GM23248 (cell line): ENCODE measurements around the gene IRS1.

Experiments used
- EZH2 ChIP-seq: fragments of 200-600 bp; sonication (generic); IDR thresholded peaks from 2 replicates; pipeline ENCODE4 v1.6.1; 2018; ENCODE audit warnings: antibody characterized with exemption, mild to moderate bottlenecking; ENCODE audit not compliant: insufficient read depth, poor library complexity, severe bottlenecking
- EZH2phosphoT487 ChIP-seq: fragments of 200-600 bp; sonication (generic); IDR thresholded peaks from 2 replicates; pipeline ENCODE4 v1.6.1; 2018; ENCODE audit warnings: antibody characterized with exemption, moderate library complexity, mild to moderate bottlenecking, low read depth; ENCODE audit not compliant: insufficient read depth

DNA sequence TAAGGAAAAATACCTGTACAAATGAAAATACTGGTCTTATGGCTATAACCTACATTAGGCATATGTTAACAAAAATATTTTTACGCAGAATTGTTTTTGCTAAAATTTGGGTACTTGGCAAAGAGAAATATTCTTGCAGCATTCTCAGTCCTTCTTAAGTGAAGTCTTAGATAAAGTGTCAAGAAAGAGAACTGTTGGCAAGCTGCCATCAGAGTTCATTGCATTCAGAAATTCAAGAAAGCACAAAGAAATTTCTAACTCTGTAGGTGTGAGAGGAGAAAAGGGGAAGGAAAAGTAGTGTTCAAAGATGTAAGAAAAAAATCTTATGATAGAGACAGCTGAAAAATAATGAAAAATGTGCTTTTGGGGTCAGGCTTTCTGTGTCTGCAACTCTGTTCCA lies 86.7 kb downstream of the IRS1 start:
- TF ChIP-seq EZH2phosphoT487, result no peak
- no peak for TF ChIP-seq EZH2
